Left lung (tissue), 10 donors: ENCODE data around the gene ATP11C. TPM values are rescaled to one million over a fixed set of nuclear protein-coding genes. Genes with fewer than 3 reads are reported as not detected.
"Not testable (repeated sequence)": the region's sequence is repeated elsewhere in the genome, so short reads cannot be mapped to it uniquely, and the experiment has no call there.

Experiments
- ATAC-seq: fragments of 200-7000 bp; cut with Tn5 transposase; one replicate; pipeline ENCODE4 v1.9.1; 2020; ENCODE audit warnings: moderate library complexity
- DNase-seq, 4 donors: peaks; one replicate each; pipeline ENCODE4 v3.0.0-alpha.2; 2013 to 2020
- H3K27ac ChIP-seq, 2 donors: fragments of 200-600 bp; sonication (generic) in 1 of 2; one replicate each; pipeline versions ENCODE4 v1.5.0 to v1.8.0; 2020 to 2021
- H3K27me3 ChIP-seq, 2 donors: fragments of 200-600 bp; sonication (generic) in 1 of 2; one replicate each; pipeline versions ENCODE4 v1.5.0 to v1.8.0; 2020 to 2021
- H3K36me3 ChIP-seq, 2 donors: fragments of 200-600 bp; sonication (generic) in 1 of 2; one replicate each; pipeline versions ENCODE4 v1.5.0 to v1.8.0; 2020 to 2021
- H3K4me1 ChIP-seq, 2 donors: fragments of 200-600 bp; one replicate each; pipeline ENCODE4 v1.8.0; 2021
- H3K4me3 ChIP-seq, 2 donors: fragments of 200-600 bp; sonication (generic) in 1 of 2; one replicate each; pipeline versions ENCODE4 v1.5.0 to v1.8.0; 2020 to 2021; ENCODE audit warnings: mild to moderate bottlenecking in 1 of 2
- H3K9me3 ChIP-seq, 2 donors: fragments of 200-600 bp; sonication (generic) in 1 of 2; one replicate each; pipeline versions ENCODE4 v1.5.0 to v1.8.0; 2020 to 2021
- intact Hi-C, 2 donors: fragments of 100-400 bp; cut with DNase I; formaldehyde crosslinking; loops; one replicate each; pipeline versions ENCODE4 v1.11.2 to v1.14.2; 2022
- polyA plus RNA-seq, 6 donors: library from polyadenylated mRNA; unstranded; fragments of 120-200 nt; gene quantifications; one replicate each; pipeline ENCODE4 v1.2.1, GENCODE V29; 2013; ENCODE audit not compliant: insufficient read length in 6 of 6
- total RNA-seq, 2 donors: library from RNA; stranded (reverse); fragmentation: NEBNext Ultra II Directional; extraction: Animal tissue kit (Norgen Biotek cat#: 25700); gene quantifications; one replicate each; pipeline ENCODE4 v1.2.1, GENCODE V29; 2021
- TF ChIP-seq, protein P1 (sequence below), 2 donors: fragments of 200-600 bp; sonication (generic) in 1 of 2; IDR thresholded peaks; one replicate each; pipeline versions ENCODE4 v1.5.0 to v1.8.0; 2021; ENCODE audit warnings: antibody characterized with exemption in 2 of 2
- donor health status: DM: no; HTN: yes; CAD: no.
- donor health status: DM: no; HTN: no; CAD: no.

ATP11C gene
- total and polyA plus RNA-seq, 8 donors: 11.1 to 24.7 (median 23.1) TPM

DNA sequence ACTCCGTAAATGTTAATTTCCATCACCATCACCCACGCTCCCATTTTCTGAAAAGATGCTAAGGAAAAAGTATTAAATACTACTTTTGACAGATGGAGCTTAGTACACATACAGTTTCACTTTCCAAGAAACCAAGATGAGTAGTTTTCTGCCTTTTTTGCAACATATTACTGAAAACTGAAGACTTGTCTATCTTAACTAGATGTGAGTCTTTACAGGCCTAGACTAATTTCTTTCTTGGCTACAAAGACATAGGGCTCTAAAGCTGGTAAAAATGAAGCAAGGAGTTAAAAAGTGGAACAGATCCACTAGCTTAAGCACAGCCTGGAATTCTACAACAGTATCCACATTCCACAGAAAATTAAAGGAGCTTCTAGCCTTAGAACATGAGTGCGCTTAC lies 68.2 kb downstream of the ATP11C start:
- TF ChIP-seq, protein P1, sequence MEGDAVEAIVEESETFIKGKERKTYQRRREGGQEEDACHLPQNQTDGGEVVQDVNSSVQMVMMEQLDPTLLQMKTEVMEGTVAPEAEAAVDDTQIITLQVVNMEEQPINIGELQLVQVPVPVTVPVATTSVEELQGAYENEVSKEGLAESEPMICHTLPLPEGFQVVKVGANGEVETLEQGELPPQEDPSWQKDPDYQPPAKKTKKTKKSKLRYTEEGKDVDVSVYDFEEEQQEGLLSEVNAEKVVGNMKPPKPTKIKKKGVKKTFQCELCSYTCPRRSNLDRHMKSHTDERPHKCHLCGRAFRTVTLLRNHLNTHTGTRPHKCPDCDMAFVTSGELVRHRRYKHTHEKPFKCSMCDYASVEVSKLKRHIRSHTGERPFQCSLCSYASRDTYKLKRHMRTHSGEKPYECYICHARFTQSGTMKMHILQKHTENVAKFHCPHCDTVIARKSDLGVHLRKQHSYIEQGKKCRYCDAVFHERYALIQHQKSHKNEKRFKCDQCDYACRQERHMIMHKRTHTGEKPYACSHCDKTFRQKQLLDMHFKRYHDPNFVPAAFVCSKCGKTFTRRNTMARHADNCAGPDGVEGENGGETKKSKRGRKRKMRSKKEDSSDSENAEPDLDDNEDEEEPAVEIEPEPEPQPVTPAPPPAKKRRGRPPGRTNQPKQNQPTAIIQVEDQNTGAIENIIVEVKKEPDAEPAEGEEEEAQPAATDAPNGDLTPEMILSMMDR (IDR thresholded peaks at IDR 0.05): no peak
- intact Hi-C loops: no loop called here
- ATAC-seq: no peak

DNA sequence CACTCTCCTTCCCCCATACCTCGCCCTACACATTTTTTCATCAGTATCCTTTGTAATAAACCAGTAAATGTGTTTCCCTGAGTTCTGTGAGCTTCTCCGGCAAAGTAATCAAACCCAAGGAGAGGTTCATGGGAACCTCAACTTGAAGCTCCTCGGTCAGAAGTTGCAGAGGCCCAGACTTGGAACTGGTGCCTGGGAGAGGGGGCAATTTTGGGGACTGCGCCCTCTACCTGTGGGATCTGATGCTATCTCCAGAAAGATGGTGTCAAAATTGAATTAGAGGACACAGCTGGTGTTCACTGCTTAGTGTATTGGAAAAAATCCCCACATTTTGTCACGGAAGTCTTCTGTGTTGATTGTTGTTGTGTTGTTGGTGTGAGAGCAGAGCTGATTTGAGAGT lies 70.6 kb downstream of the ATP11C start:
- no peak for DNase-seq
- intact Hi-C loops: no loop called here
- no peak for ATAC-seq
- H3K36me3 ChIP-seq: no peaks in the 10 kb centered on the region
- TF ChIP-seq, protein P1 (IDR thresholded peaks at IDR 0.05): no peak
- H3K4me1 ChIP-seq: no peaks in the 10 kb centered on the region
- H3K4me3 ChIP-seq: no peak overlapping the region
- no peaks in the 10 kb centered on the region for H3K9me3 ChIP-seq
- no peak overlapping the region for H3K27ac ChIP-seq
- H3K27me3 ChIP-seq: no peaks in the 10 kb centered on the region

More for the DNA sequence above, 68.2 kb downstream of the ATP11C start:
- H3K27ac ChIP-seq: no peak overlapping the region
- no peaks in the 10 kb centered on the region for H3K27me3 ChIP-seq
- no peak overlapping the region for H3K4me3 ChIP-seq
- no peaks in the 10 kb centered on the region for H3K36me3 ChIP-seq
- no peak for DNase-seq
- no peaks in the 10 kb centered on the region for H3K4me1 ChIP-seq
- H3K9me3 ChIP-seq: no peaks in the 10 kb centered on the region

DNA sequence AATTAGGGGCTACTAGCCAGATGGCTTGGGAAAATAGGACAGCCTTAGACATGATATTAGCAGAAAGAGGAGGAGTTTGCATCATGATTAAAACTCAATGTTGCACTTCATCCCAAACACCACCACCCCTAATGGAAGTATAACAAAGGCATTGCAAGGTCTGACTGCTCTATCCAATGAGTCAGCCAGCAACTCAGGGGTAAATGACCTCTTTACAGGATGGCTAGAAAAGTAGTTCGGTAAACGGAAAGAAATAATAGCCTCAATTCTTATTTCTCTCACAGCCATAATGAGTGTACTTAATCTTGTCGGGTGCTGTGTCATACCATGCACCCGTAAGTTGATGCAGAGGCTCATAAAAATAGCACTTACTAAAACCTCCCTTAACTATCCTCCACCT lies 76.0 kb downstream of the ATP11C start:
- H3K27me3 ChIP-seq: not testable (repeated sequence)

DNA sequence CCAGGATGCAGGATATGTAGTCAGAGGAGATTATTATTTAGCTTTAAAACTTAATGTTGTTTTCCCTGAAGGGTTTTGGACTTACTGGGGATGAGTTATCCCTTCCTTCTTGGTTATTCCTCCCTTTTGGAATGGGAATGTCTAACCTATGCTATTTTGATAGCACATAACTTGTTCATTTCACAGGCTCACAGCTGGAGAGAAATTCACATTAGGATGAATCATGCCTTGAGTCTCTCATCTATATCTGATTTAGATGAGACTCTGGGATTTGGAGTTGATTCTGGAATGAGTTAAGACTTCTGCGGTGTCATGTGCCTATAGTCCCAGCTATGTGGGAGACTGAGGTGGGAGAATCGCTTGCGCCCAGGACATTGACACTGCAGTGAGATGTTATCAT lies 81.1 kb downstream of the ATP11C start:
- Histone ChIP-seq H3K4me3 (no peak overlapping the region), H3K4me1 (no peaks in the 10 kb centered on the region), H3K36me3 (no peaks in the 10 kb centered on the region), H3K27me3 (no peaks in the 10 kb centered on the region), H3K27ac (no peak overlapping the region), H3K9me3 (no peaks in the 10 kb centered on the region)
- intact Hi-C loops: no loop called here
- TF ChIP-seq, protein P1 (IDR thresholded peaks at IDR 0.05): no peak
- DNase-seq (no peak), ATAC-seq (no peak)

More for the DNA sequence above, 76.0 kb downstream of the ATP11C start:
- ATAC-seq, H3K36me3 ChIP-seq, DNase-seq, H3K27ac ChIP-seq, intact Hi-C loops, H3K4me3 ChIP-seq, H3K9me3 ChIP-seq, H3K4me1 ChIP-seq: not testable (repeated sequence)

DNA sequence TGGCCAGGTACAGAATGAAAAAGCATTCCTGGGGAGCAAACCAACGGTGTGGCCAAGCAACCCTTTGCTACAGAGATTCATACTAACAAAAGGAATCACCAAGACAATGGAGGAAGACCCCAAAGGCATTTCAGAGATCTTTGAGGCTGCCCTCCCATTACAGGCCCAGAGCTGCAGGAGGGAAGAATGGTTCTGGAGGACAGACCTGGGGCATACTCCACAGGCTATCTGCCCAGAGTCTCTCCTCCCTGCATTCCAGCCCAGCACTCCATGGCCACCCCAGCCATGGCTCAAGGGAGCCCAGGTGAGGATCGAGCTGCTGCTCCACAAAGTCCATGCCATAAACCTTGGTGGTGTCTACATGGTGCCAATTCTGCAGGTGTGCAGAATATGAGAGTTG lies 81.9 kb downstream of the ATP11C start:
- DNase-seq (no peak), ATAC-seq (no peak)
- no peak overlapping the region for H3K27ac ChIP-seq
- H3K27me3 ChIP-seq: no peaks in the 10 kb centered on the region
- TF ChIP-seq, protein P1 (IDR thresholded peaks at IDR 0.05): no peak
- no peaks in the 10 kb centered on the region for H3K4me1 ChIP-seq
- intact Hi-C loops: no loop called here
- H3K9me3 ChIP-seq: no peaks in the 10 kb centered on the region
- no peaks in the 10 kb centered on the region for H3K36me3 ChIP-seq
- H3K4me3 ChIP-seq: no peak overlapping the region

DNA sequence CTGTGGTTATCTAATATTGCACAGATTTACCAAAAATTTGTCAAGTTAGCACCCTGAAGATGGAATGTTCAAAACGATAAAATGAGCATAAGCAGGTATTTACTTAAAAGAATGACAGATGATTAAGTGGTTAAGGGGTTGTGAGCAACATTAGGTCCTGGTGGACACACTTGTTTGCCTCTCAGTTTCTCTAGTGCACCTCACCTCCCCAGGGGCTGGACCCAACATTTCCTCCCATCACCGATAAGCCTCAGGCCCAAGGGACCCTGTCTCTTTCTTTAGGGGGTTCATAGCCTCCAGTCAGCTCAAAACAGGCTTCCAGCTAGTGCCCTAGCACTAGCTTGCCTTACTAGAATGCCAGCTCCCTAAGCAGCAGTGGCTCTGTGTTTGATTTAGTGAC lies 88.0 kb downstream of the ATP11C start:
- DNase-seq (no peak), ATAC-seq (no peak)
- no peaks in the 10 kb centered on the region for H3K4me1 ChIP-seq
- intact Hi-C loops: no loop called here
- TF ChIP-seq, protein P1 (IDR thresholded peaks at IDR 0.05): no peak
- no peak overlapping the region for H3K4me3 ChIP-seq
- H3K27ac ChIP-seq: no peak overlapping the region
- no peaks in the 10 kb centered on the region for H3K9me3 ChIP-seq
- H3K36me3 ChIP-seq: no peaks in the 10 kb centered on the region
- H3K27me3 ChIP-seq: no peaks in the 10 kb centered on the region
